HepG2 (cell line): ENCODE measurements around the gene USP34. TPM values are rescaled to one million over a fixed set of nuclear protein-coding genes. Genes with fewer than 3 reads are reported as not detected.

Source experiments
- ARNT2 ChIP-seq: sonication (generic); formaldehyde crosslinking; IDR thresholded peaks from 2 replicates; pipeline ENCODE4 v1.8.0; 2022; ENCODE audit warnings: mild to moderate bottlenecking, low read depth, missing genetic modification reagents, moderate library complexity
- ASH2L ChIP-seq: fragments of 300-600, 200-600 bp; sonication (generic); IDR thresholded peaks from 2 replicates; pipeline ENCODE4 v1.7.0; 2017; ENCODE audit warnings: low read depth, mild to moderate bottlenecking, moderate library complexity, mixed read lengths, low read length; ENCODE audit not compliant: insufficient read length
- CEBPB ChIP-seq: IDR thresholded peaks from 2 replicates; pipeline ENCODE4 v1.6.1; 2011; ENCODE audit warnings: low read depth, low read length, improper control_type of control experiment, borderline replicate concordance
- CREB1 ChIP-seq, 2 experiments: fragments of 450-650 bp in 1 of 2; IDR thresholded peaks; 2 replicates each; pipeline ENCODE4 v1.6.1; 2016 to 2017; ENCODE audit warnings: control low read depth in 1 of 2, mild to moderate bottlenecking in 1 of 2, missing compliant biosample characterization in 1 of 2, missing genetic modification characterization in 1 of 2
- CTCF ChIP-seq: sonication (generic); formaldehyde crosslinking; IDR thresholded peaks from 2 replicates; pipeline ENCODE4 v1.5.0; 2020; ENCODE audit warnings: mild to moderate bottlenecking, missing genetic modification reagents, moderate library complexity
- GABPB1 ChIP-seq: IDR thresholded peaks from 2 replicates; pipeline ENCODE4 v1.6.1; 2016; ENCODE audit warnings: mild to moderate bottlenecking, missing genetic modification reagents, moderate library complexity, missing compliant biosample characterization
- HNRNPK ChIP-seq: fragments of 200-400 bp; formaldehyde crosslinking; IDR thresholded peaks from 2 replicates; pipeline ENCODE4 v1.6.1; 2018; ENCODE audit warnings: low read length, low read depth, moderate library complexity, mild to moderate bottlenecking; ENCODE audit not compliant: poor library complexity, severe bottlenecking
- ISL2 ChIP-seq: sonication (generic); formaldehyde crosslinking; IDR thresholded peaks from 2 replicates; pipeline ENCODE4 v1.5.0; 2020; ENCODE audit warnings: missing genetic modification reagents
- NCOA1 ChIP-seq: sonication (generic); formaldehyde crosslinking; IDR thresholded peaks from 2 replicates; pipeline ENCODE4 v1.9.0; 2021; ENCODE audit warnings: missing genetic modification reagents
- NFRKB ChIP-seq: fragments of 450-650 bp; IDR thresholded peaks from 2 replicates; pipeline ENCODE4 v1.6.1; 2017
- NFYC ChIP-seq: IDR thresholded peaks from 2 replicates; pipeline ENCODE4 v1.6.1; 2016; ENCODE audit warnings: missing genetic modification reagents, missing compliant biosample characterization
- SALL2 ChIP-seq: sonication (generic); formaldehyde crosslinking; IDR thresholded peaks from 2 replicates; pipeline ENCODE4 v1.8.1; 2023; ENCODE audit warnings: mild to moderate bottlenecking, missing genetic modification reagents, inconsistent platforms
- SAP130 ChIP-seq: IDR thresholded peaks from 2 replicates; pipeline ENCODE4 v1.6.1; 2016; ENCODE audit warnings: low read depth
- SOX5 ChIP-seq: IDR thresholded peaks from 2 replicates; pipeline ENCODE4 v1.6.1; 2016; ENCODE audit warnings: borderline replicate concordance
- TBL1XR1 ChIP-seq: fragments of 150-350 bp; IDR thresholded peaks from 2 replicates; pipeline ENCODE4 v1.6.1; 2014; ENCODE audit warnings: borderline replicate concordance, low read length; ENCODE audit not compliant: partially characterized antibody
- TRAFD1 ChIP-seq: sonication (generic); formaldehyde crosslinking; IDR thresholded peaks from 2 replicates; pipeline ENCODE4 v1.5.1; 2020; ENCODE audit warnings: missing genetic modification reagents, mild to moderate bottlenecking, borderline replicate concordance
- TRIM24 ChIP-seq: sonication (generic); formaldehyde crosslinking; IDR thresholded peaks from 2 replicates; pipeline ENCODE4 v1.8.0; 2022; ENCODE audit warnings: mild to moderate bottlenecking, missing genetic modification reagents
- ZBTB44 ChIP-seq: sonication (generic); formaldehyde crosslinking; IDR thresholded peaks from 2 replicates; pipeline ENCODE4 v1.4.0; 2020; ENCODE audit warnings: missing genetic modification reagents
- ZFP36L2 ChIP-seq: sonication (generic); formaldehyde crosslinking; IDR thresholded peaks from 2 replicates; pipeline ENCODE4 v1.4.0; 2020; ENCODE audit warnings: missing genetic modification reagents
- ZMYM3 ChIP-seq: sonication (generic); formaldehyde crosslinking; IDR thresholded peaks from 2 replicates; pipeline ENCODE4 v1.5.1; 2020; ENCODE audit warnings: mild to moderate bottlenecking, missing genetic modification reagents
- ZNF17 ChIP-seq: sonication (generic); formaldehyde crosslinking; IDR thresholded peaks from 2 replicates; pipeline ENCODE4 v1.5.0; 2020; ENCODE audit warnings: mild to moderate bottlenecking, missing genetic modification reagents
- ZNF564 ChIP-seq: sonication (generic); formaldehyde crosslinking; IDR thresholded peaks from 2 replicates; pipeline ENCODE4 v1.8.1; 2023; ENCODE audit warnings: mild to moderate bottlenecking, missing genetic modification reagents
- ZNF580 ChIP-seq: IDR thresholded peaks from 2 replicates; pipeline ENCODE4 v1.6.1; 2016; ENCODE audit warnings: low read depth, borderline replicate concordance
- ZNF770 ChIP-seq: sonication (generic); formaldehyde crosslinking; IDR thresholded peaks from 2 replicates; pipeline ENCODE4 v1.5.0; 2020; ENCODE audit warnings: mild to moderate bottlenecking, missing genetic modification reagents
- ZNF841 ChIP-seq: sonication (generic); formaldehyde crosslinking; IDR thresholded peaks from 2 replicates; pipeline ENCODE4 v1.8.1; 2023; ENCODE audit warnings: missing genetic modification reagents, borderline replicate concordance
- polyA plus RNA-seq, 8 experiments: library from polyadenylated mRNA; depleted of rRNA in 3 of 8; stranded (reverse) in 7 of 8; unstranded in 1 of 8; fragments of >200 nt; fragmentation: Illumina TruSeq in 4 of 8; extraction: Trizol in 4 of 8; gene quantifications; 2 replicates each; pipeline versions ENCODE4 v1.2.1 to v1.2.3, GENCODE V29; 2011 to 2016; ENCODE audit warnings: low read depth in 4 of 8, missing spikeins in 1 of 8, mixed read lengths in 1 of 8; ENCODE audit not compliant: insufficient read depth in 1 of 8
- total RNA-seq, 5 experiments: library from RNA; depleted of rRNA; stranded (reverse); fragments of >200 nt; fragmentation: Illumina TruSeq; extraction: Trizol; gene quantifications; 2 replicates each; pipeline ENCODE4 v1.2.3, GENCODE V29; 2016; ENCODE audit warnings: low read depth in 1 of 5

USP34 gene
- total and polyA plus RNA-seq, 2 of the 13 experiments (the other 11 are each of a cell fraction or from before 2014, with no cell fraction given), result 99.2 to 100 TPM

- no peak for TF ChIP-seq ZBTB44 (CRISPR knock-in tag)
- TF ChIP-seq ZNF564 (CRISPR knock-in tag), result no peak
- no peak for TF ChIP-seq NCOA1
- no peak for TF ChIP-seq ZNF580 (CRISPR knock-in tag)
- TF ChIP-seq ISL2 (CRISPR knock-in tag), result 0 out of 2 replicates have a peak, but pooled peaks have one; percentile 22
- TF ChIP-seq ASH2L, result peak; percentile 23
- TF ChIP-seq CTCF (CRISPR knock-in tag), result no peak
- no peak for TF ChIP-seq ZMYM3
- TF ChIP-seq ZFP36L2 (CRISPR knock-in tag), result no peak
- peak; percentile 73; the same call in 1 of the 2 replicates for TF ChIP-seq CEBPB
- no peak for TF ChIP-seq TRAFD1 (CRISPR knock-in tag)
- TF ChIP-seq TRIM24 (CRISPR knock-in tag), result no peak
- no peak for TF ChIP-seq GABPB1 (CRISPR knock-in tag)
- TF ChIP-seq ZNF841, result no peak
- TF ChIP-seq HNRNPK, result no peak
- peak; percentile 83; the same call in 1 of the 2 replicates for TF ChIP-seq SOX5
- TF ChIP-seq SAP130 (CRISPR knock-in tag), result peak; percentile 48; the same call in 1 of the 2 replicates
- no peak for TF ChIP-seq ARNT2
- no peak for TF ChIP-seq SALL2
- TF ChIP-seq ZNF770 (CRISPR knock-in tag), result no peak
- TF ChIP-seq NFRKB, result no peak
- no peak for TF ChIP-seq NFYC (CRISPR knock-in tag)
- no peak for TF ChIP-seq ZNF17 (CRISPR knock-in tag)
- no peak for TF ChIP-seq CREB1 (IDR thresholded peaks at IDR 0.05)
- peak; percentile 50; the same call in 1 of the 2 replicates for TF ChIP-seq CREB1 (CRISPR knock-in tag; IDR thresholded peaks at IDR 0.05)
- TF ChIP-seq TBL1XR1, result no peak
Measured at GRCh38 chr2:61460163-61460562, 10.7 kb downstream of the USP34 start (continued).
